HL-60 (cell line): ENCODE measurements around the gene TRMT44.

Experiments used
- DNase-seq, 2 experiments: peaks; one replicate each; pipeline ENCODE4 v3.0.0-alpha.2; 2010 to 2020; ENCODE audit warnings: low read depth in 1 of 2, low spot score in 1 of 2
- H3K27ac ChIP-seq: fragments of 250-450 bp; sonication (Bioruptor Pico); replicated peaks from 2 replicates; pipeline ENCODE4 v1.5.1; 2020; ENCODE audit warnings: mild to moderate bottlenecking, moderate library complexity
- H3K27me3 ChIP-seq: fragments of 250-450 bp; sonication (Bioruptor Pico); 2 replicates; pipeline ENCODE4 v1.5.1; 2021; ENCODE audit warnings: mild to moderate bottlenecking, moderate library complexity; ENCODE audit not compliant: insufficient read depth, poor library complexity, severe bottlenecking
- H3K4me3 ChIP-seq: replicated peaks from 2 replicates; pipeline ENCODE4 v1.5.1; 2011; ENCODE audit warnings: mild to moderate bottlenecking, control low read depth, low read length; ENCODE audit not compliant: insufficient read depth
- CTCF ChIP-seq: IDR thresholded peaks from one replicate; pipeline ENCODE4 v1.5.1; 2011; ENCODE audit warnings: low read length, control low read depth, inconsistent platforms; ENCODE audit not compliant: insufficient read depth
- GABPA ChIP-seq: IDR thresholded peaks from 2 replicates; pipeline ENCODE4 v1.6.1; 2012; ENCODE audit warnings: low read depth
- POLR2AphosphoS5 ChIP-seq: IDR thresholded peaks from 2 replicates; pipeline ENCODE4 v1.6.1; 2012; ENCODE audit warnings: low read depth
- REST ChIP-seq: IDR thresholded peaks from 2 replicates; pipeline ENCODE4 v1.6.1; 2012; ENCODE audit warnings: low read depth; ENCODE audit not compliant: insufficient replicate concordance
- SPI1 ChIP-seq: IDR thresholded peaks from 2 replicates; pipeline ENCODE4 v1.6.1; 2012; ENCODE audit warnings: low read depth, mild to moderate bottlenecking, borderline replicate concordance

The TRMT44 gene

GRCh38 chr4:8410641-8411271, 29.8 kb upstream of the TRMT44 start:
- Histone ChIP-seq H3K27me3 (no peaks in the 10 kb centered on the region), H3K27ac (no peak overlapping the region), H3K4me3 (no peak overlapping the region)
- TF ChIP-seq GABPA (no peak), REST (no peak), SPI1 (no peak), POLR2AphosphoS5 (no peak), CTCF (no peak)
- peak in 1 of 2 experiments; percentile 22 for DNase-seq

GRCh38 chr4:8411351-8412180, 29.0 kb upstream of the TRMT44 start:
- Histone ChIP-seq H3K27me3 (no peaks in the 10 kb centered on the region), H3K27ac (no peak overlapping the region), H3K4me3 (no peak overlapping the region)
- DNase-seq: no peak
- no peak for TF ChIP-seq REST

- Histone ChIP-seq H3K27me3 (no peaks in the 10 kb centered on the region), H3K4me3 (no peak overlapping the region), H3K27ac (no peak overlapping the region)
- no peak for DNase-seq
- TF ChIP-seq REST (no peak), SPI1 (no peak), POLR2AphosphoS5 (no peak), CTCF (no peak), GABPA (no peak)
Measured at GRCh38 chr4:8412288-8412687, 28.3 kb upstream of the TRMT44 start.
